Uterus (tissue), 2 donors: ENCODE data around the gene HOXD12.

Experiments
- POLR2A ChIP-seq, 2 donors: fragments of 450-650 bp; IDR thresholded peaks; one replicate each; pipeline ENCODE4 v1.6.1; 2016; ENCODE audit warnings: antibody characterized with exemption in 2 of 2, mild to moderate bottlenecking in 1 of 2, moderate library complexity in 1 of 2
- TF ChIP-seq, protein P1 (sequence below), 4 experiments: fragments of 200-600 bp in 2 of 4; fragments of 450-650 bp in 2 of 4; sonication (generic) in 2 of 4; IDR thresholded peaks; one replicate each; pipeline ENCODE4 v1.5.1; 2016 to 2019; ENCODE audit warnings: antibody characterized with exemption in 4 of 4, mild to moderate bottlenecking in 2 of 4, moderate library complexity in 1 of 4

DNA sequence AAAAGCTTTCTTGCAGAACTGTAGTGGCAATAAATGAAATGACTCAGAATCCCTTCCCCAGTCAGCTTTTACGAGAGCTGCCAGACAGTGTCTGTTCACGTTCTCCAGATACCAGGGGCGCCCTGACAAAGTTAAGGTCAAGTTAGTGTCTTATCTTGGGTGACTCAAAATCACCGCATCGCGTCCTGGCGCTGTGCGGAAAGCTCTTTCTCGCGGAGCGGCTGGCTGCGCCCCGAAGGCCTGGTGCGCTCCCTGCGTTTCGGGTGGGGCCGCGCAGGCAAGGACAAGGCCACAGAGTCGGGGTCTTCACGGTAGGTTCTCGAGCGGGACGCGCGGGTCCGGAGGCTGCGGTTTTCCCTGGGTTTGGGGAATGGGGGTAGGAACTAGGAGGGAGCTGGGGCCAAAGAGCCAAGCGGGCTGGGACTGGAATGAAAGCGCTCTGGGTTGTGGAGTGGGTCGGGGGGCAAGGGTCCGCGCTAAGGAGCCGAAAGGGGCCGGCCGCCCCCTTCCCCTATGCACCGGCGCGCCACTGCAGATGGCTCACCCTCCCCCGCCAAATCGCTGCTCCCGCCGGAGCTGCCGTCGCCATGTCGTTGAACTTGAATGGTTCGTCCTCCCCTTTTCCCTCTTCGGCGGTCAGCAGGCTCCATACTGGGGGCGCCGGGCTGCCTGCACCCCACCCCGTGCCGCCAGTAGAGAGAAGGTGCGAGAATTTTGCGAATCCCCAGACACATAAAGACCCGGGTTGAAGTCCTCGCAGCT lies 4.9 kb downstream of the HOXD12 start:
- TF ChIP-seq POLR2A (IDR thresholded peaks at IDR 0.05) = peak in 1 of 2 donors; percentile 16
- TF ChIP-seq, protein P1, sequence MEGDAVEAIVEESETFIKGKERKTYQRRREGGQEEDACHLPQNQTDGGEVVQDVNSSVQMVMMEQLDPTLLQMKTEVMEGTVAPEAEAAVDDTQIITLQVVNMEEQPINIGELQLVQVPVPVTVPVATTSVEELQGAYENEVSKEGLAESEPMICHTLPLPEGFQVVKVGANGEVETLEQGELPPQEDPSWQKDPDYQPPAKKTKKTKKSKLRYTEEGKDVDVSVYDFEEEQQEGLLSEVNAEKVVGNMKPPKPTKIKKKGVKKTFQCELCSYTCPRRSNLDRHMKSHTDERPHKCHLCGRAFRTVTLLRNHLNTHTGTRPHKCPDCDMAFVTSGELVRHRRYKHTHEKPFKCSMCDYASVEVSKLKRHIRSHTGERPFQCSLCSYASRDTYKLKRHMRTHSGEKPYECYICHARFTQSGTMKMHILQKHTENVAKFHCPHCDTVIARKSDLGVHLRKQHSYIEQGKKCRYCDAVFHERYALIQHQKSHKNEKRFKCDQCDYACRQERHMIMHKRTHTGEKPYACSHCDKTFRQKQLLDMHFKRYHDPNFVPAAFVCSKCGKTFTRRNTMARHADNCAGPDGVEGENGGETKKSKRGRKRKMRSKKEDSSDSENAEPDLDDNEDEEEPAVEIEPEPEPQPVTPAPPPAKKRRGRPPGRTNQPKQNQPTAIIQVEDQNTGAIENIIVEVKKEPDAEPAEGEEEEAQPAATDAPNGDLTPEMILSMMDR (IDR thresholded peaks at IDR 0.05) = peak in 1 of 4 experiments; percentile 3
